ACHN (cell line): ENCODE results near the gene SRD5A3.

Experiments
- DNase-seq: peaks from one replicate; pipeline ENCODE4 v3.0.0-alpha.2; 2015
- in situ Hi-C: cut with HindIII; loops from 2 replicates; pipeline ENCODE4 v1.10.0; 2017; ENCODE audit warnings: low sequenced_read_pairs, low pct_ligation_motif_present, low pct_unique_long_range_greater_than_20kb

SRD5A3 gene

DNA sequence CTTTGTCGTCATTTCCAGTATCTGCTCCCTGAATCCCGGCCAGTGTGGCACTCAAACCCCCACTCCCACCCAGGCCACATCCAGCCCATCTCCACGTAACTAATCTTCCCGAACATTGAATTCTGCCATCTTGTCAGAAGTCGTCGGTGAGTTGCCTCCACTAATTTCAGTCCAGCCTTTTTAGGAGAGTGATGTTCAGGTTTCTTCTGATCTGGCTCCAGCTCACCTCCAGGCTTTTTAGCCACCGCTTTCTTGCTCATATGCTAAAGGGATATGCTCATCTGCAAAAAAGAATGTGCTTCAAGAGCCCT is 51.0 kb downstream of the SRD5A3 start:
- in situ Hi-C loops = no loop called here
- DNase-seq = peak; percentile 10

DNA sequence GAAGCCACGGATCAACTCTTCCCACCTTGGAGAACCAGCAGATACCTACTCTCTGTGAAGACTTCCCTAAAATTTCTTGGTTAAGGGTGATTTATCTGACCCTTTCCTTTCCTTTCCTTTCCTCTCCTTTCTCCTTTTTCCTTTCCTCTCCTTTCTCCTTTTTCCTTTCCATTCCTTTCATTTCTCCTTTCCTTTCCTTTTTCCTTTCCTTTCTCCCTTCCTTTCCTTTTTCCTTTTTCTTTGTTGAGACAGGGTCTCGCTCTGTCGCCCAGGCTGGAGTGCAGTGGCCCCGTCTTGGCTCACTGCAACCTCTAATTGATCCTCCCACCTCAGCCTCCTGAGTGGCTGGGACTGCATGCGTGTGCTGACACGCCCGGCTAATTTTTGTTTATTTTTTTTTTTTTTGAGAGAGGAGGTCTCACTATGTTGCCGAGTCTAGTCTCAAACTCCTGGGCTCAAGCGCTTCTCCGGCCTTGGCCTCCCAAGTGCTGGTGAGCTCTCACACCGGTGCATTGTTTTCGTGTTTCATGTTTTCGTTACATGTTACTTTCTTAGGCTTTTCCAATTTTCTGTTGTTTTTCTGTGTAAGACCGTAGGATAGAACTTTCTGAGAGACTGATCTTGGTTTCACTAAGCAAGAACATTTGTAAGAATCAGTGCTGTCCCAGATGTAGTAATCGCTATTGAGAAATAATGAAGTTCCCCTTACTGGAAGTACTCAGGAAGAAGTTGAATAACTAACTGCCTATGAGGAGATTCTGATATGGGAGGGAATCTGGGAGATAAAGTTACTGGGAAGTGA is 51.7 kb downstream of the SRD5A3 start:
- in situ Hi-C loops = no loop called here

DNA sequence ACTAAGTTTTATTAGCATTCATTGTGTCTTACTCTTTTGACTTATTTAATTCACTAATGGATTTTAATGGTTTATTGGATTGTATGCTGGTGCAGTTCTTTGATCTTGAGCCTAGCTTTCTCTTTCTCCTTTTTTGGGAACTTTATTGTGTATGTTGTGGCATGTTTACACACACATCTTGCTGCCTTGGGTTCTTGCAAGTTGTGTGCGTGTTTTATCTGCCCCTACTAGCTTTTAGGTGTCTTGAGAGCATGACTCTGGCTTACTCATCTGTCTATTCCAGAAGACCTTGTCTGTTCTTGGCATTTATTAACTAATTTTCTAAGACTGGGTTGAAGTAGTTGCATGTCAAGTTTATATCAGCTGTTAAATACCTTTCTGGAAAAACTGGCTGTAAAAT is 52.4 kb downstream of the SRD5A3 start:
- peak; percentile 9 for DNase-seq
- in situ Hi-C loops = no loop called here

More for the DNA sequence above, 51.7 kb downstream of the SRD5A3 start:
- DNase-seq = peak; percentile 41

DNA sequence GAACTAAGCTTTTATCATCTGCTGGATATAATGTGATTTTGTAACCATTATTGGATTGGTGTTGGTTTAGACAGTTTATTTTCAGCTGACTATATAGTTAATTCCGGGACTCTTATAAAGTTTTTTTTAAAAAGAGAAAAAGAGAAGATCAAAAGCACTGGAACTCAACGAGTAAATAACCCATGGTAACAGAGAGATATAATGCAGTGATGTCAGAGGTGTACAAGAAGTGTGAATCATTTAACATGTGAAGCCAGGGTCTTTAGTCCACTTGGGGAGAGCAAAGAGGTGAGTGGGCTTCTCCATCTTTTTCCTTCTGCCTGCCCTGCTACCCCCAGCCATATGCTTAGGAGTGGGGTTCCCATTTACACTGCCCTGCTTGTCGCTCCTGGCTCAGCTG is 52.9 kb downstream of the SRD5A3 start:
- in situ Hi-C loops = no loop called here
- DNase-seq = no peak

DNA sequence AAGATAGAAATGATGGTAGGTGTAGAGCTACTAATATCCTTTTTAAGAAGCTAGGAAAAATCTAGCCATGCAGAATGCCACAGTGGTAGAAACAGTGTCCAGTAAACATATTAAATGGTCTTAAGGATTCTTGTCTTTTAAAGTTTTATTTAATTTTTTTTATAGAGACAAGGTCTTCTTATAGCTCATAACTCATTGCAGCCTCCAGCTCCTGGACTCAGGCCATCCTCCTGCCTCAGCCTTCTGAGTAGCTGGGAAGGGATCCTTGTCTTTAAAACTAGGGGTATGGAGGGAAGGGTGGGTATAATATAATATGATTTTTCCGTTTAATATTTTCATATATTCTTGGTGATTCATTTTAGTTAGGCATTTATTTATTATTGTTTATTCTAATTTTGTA is 53.5 kb downstream of the SRD5A3 start:
- in situ Hi-C loops = no loop called here
- DNase-seq = no peak

DNA sequence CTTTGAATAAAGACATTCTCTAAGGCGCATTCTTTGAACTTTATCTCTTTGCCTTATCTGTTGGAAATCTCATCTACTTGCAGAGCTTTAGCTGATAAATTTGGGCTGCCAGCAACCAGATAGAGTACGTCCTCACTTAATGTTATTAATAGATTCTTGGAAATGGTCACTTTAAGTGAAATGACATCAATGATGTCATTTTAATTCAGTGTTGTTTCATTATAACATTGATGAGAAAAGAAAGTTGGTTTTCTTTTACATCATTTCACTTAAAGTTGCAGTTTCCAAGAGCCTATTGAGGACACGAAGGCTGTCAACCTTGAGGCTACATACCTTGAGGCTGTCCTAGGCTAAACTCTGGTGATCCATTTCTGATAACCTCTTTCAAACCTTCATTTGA is 59.0 kb downstream of the SRD5A3 start:
- in situ Hi-C loops = no loop called here
- DNase-seq = no peak

DNA sequence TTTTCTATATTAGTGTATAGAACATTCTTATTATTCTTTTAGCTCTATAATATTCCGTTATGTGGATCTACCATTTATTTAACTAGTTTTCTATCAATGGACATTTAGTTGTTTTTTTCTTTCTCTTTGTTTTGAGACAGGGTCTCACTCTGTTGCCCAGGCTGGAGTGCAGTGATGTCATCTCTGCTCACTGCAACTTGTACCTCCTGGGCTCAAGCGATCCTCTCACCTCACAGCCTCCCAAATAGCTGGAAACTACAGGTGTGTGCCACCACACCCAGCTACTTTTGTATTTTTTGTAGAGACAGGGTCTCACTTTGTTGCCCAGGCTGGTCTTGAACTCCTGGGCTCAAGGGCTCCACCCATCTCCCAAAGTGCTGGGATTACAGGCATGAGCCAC is 60.5 kb downstream of the SRD5A3 start:
- in situ Hi-C loops = no loop called here

DNA sequence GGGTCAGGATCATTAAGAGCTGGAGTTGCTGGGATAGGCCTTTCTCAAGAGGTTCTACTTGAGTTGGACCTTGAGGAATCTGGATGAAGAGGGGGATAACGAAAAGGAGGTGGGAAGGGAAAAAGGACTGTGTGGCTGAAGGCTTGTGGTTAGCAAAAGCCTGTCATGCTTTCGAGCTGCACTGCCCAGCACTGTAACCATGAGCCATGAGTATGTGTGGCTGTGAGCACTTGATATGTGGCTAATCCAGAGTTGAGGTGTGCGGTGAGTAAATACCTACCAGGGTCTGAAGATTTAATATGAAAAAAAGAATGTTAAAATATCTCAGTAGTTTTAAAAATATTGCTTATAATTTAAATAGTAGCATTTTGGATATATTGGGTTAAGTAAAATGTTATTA is 61.1 kb downstream of the SRD5A3 start:
- DNase-seq = no peak
- in situ Hi-C loops = no loop called here

More for the DNA sequence above, 60.5 kb downstream of the SRD5A3 start:
- DNase-seq = no peak

DNA sequence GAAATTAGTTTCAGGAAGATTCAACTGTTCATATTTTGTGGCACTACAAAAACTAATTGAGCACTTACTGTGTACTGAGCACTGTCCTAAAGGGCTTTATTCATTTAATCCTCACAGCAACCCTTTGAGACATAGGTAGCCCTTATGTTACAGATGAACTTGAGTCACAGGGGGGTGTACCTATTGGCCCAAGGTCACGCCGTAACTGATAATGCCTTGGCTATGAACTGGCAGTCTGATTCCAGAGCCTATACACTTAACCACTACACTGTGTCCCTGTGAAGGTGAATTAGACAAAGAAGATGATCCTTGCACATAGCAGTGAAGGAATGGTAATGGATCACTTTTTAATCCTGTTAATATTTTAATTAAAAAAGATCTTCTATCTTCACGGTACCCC is 61.7 kb downstream of the SRD5A3 start:
- no peak for DNase-seq
- in situ Hi-C loops = no loop called here

DNA sequence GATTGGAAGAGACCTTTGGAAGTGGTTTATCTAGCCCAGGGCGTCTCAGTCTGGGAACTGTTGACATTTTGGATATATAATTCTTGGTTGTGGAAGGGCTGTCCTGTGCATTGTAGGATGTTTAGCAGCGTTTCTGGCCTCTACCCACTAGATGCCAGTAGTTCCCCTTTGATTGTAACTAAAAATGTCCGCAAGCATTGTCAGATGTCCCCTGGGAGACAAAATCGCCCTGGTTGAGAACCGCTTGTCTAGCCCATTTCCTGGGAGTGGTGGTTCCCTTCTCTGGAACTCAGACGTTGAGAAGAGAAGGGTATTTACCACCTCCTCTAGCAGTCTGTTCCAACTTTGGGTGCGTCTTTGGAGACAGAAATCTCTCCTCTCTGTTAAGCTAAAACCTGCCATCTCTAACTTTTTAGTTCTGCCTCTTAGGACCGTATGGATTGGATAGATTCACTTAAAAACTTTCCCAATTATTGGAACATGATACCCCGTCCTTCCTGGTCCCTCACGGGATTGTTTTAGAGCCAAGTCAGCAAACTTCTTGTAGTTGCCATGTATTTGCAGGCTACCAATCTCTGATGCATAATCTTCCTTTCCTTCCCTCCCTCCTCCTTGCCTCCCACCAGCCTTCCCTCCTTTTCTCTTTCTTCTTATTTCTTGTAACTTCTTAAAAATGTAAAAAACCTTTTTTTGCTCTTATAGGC is 63.6 kb downstream of the SRD5A3 start:
- in situ Hi-C loops = no loop called here
- no peak for DNase-seq

DNA sequence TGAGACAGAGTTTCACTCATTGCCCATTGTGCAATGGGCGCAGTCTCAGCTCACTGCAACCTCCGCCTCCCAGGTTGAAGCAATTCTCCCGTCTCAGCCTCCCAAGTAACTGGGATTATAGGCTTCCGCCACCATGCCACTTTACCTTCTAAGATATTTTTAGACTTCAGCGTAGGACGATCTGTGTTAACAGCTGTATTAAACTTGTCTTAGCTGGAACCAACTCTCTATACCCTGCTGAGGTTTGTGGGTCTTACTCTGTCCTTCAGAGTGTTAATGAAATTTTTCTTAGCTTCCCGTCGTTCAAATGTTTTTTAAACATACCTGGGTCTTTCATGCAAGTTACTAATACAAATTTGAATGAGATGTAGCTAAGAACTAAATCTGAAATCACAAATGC is 64.4 kb downstream of the SRD5A3 start:
- no peak for DNase-seq
- in situ Hi-C loops = no loop called here

DNA sequence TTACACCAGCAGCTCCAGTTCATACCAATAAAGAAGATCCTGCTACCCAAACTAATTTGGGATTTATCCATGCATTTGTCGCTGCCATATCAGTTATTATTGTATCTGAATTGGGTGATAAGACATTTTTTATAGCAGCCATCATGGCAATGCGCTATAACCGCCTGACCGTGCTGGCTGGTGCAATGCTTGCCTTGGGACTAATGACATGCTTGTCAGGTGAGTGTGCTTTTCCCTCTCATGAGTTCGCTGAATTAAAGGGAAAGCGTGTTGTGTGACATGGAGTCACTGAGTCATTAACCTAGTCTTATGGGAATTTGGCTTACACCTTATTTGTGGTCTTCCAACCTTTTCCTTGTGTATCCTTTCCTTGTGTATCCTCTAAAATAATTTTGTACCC is 65.6 kb downstream of the SRD5A3 start:
- no peak for DNase-seq
- in situ Hi-C loops = no loop called here

DNA sequence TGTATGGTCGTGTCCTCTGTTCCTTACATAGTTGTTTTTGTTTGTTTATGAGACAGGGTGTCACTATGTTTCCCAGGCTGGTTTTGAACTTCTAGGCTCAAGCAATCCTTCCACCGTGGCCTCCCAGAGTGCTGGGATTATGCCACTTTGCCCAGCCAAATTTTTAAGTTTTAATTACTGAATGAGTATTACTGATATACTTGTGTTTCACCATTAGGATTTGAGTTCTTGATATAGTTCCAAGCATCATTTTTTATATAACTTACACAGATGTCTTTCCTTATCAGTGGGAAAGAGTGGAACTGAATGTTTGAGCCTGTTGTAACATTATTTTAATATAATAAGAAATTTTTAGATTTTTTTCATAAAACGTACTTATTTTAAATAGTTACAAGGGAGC is 70.1 kb downstream of the SRD5A3 start:
- no peak for DNase-seq
- in situ Hi-C loops = no loop called here
